ENCODE measurements around the gene IFITM5.

IFITM5 gene

GRCh38 chr11:282171-282570 lies 17.2 kb downstream of the IFITM5 start:
- DNase-seq: peak; percentile 48

GRCh38 chr11:281486-282161 lies 17.7 kb downstream of the IFITM5 start:
- no peak for DNase-seq

GRCh38 chr11:280706-281485 lies 18.4 kb downstream of the IFITM5 start:
- peak; percentile 78 for DNase-seq

- DNase-seq: peak; percentile 82
Observed at GRCh38 chr11:279966-280705, 19.2 kb downstream of the IFITM5 start.

GRCh38 chr11:279040-279965 lies 20.0 kb downstream of the IFITM5 start:
- peak; percentile 70 for DNase-seq

- no peak for DNase-seq
Observed at GRCh38 chr11:278001-278951, 21.1 kb downstream of the IFITM5 start, which contains the start of gene NLRP6. Gene NLRP6 (plus strand): TSS chr11:278407. CDS start chr11:278570, 163 bp downstream.

GRCh38 chr11:276219-276618 lies 23.1 kb downstream of the IFITM5 start:
- no peak for DNase-seq

GRCh38 chr11:272931-273198 lies 26.5 kb downstream of the IFITM5 start:
- DNase-seq: no peak

GRCh38 chr11:272195-272930 lies 27.0 kb downstream of the IFITM5 start:
- DNase-seq: no peak

- no peak for DNase-seq
Observed at GRCh38 chr11:271319-271715, 28.0 kb downstream of the IFITM5 start.

GRCh38 chr11:270451-271318 lies 28.6 kb downstream of the IFITM5 start:
- peak; percentile 60 for DNase-seq

- DNase-seq: peak; percentile 82
Observed at GRCh38 chr11:269146-269890, 30.0 kb downstream of the IFITM5 start.

- peak; percentile 83 for DNase-seq
Observed at GRCh38 chr11:268716-269145, 30.6 kb downstream of the IFITM5 start.

GRCh38 chr11:267491-267994 lies 31.8 kb downstream of the IFITM5 start:
- peak; percentile 85 for DNase-seq

- peak; percentile 76 for DNase-seq
Observed at GRCh38 chr11:266676-267439, 32.5 kb downstream of the IFITM5 start.

- no peak for DNase-seq
Observed at GRCh38 chr11:261624-262023, 37.7 kb downstream of the IFITM5 start.

- no peak for DNase-seq
Observed at GRCh38 chr11:259413-259812, 39.9 kb downstream of the IFITM5 start.
